Activated naive CD4-positive, alpha-beta T cell (primary cell): ENCODE data around the gene PHC1.

Experiments used
- DNase-seq, 4 experiments: peaks; one replicate each; lab custom pipeline; 2025; lab: John Stamatoyannopoulos, UW

PHC1 gene

GRCh38 chr12:8950221-8950527 lies 35.9 kb downstream of the PHC1 start:
- DNase-seq, result no peak

- no peak for DNase-seq
These were observed 36.6 kb downstream of the PHC1 start for GRCh38 chr12:8950702-8951478.

- DNase-seq, result no peak
These were observed 37.4 kb downstream of the PHC1 start for GRCh38 chr12:8951744-8952143.

GRCh38 chr12:8953773-8954402 lies 39.6 kb downstream of the PHC1 start:
- peak in 1 of 4 experiments; percentile 4 for DNase-seq

- DNase-seq, result no peak
These were observed 41.8 kb downstream of the PHC1 start for GRCh38 chr12:8956073-8956472.

GRCh38 chr12:8956772-8957171 lies 42.5 kb downstream of the PHC1 start:
- DNase-seq, result no peak

GRCh38 chr12:8957561-8957960 lies 43.3 kb downstream of the PHC1 start:
- no peak for DNase-seq

- no peak for DNase-seq
These were observed 43.8 kb downstream of the PHC1 start for GRCh38 chr12:8958066-8958465.

- DNase-seq, result no peak
These were observed 45.9 kb downstream of the PHC1 start for GRCh38 chr12:8960176-8960575.

GRCh38 chr12:8968761-8969160 lies 54.5 kb downstream of the PHC1 start:
- no peak for DNase-seq

- DNase-seq, result no peak
These were observed 55.6 kb downstream of the PHC1 start for GRCh38 chr12:8969861-8970411.

- no peak for DNase-seq
These were observed 56.1 kb downstream of the PHC1 start for GRCh38 chr12:8970432-8970831.

- no peak for DNase-seq
These were observed 65.8 kb downstream of the PHC1 start for GRCh38 chr12:8980137-8980536.

- no peak for DNase-seq
These were observed 71.0 kb downstream of the PHC1 start for GRCh38 chr12:8985213-8985754.

GRCh38 chr12:8987163-8987562 lies 72.9 kb downstream of the PHC1 start:
- no peak for DNase-seq

- no peak for DNase-seq
These were observed 73.4 kb downstream of the PHC1 start for GRCh38 chr12:8987685-8988084.

- no peak for DNase-seq
These were observed 75.1 kb downstream of the PHC1 start, which contains the start of gene KLRG1 for GRCh38 chr12:8989413-8989812. KLRG1 (plus strand) TSS chr12:8989546; CDS start chr12:8989636, 90 bp downstream.
